Measurements from ENCODE around the gene HJV. TPM values are rescaled to one million over a fixed set of nuclear protein-coding genes. Genes with fewer than 3 reads are reported as not detected.

Gene HJV
- total RNA-seq, 2 donors from 2014 or later = 1.2 TPM; not detected in 1

DNA sequence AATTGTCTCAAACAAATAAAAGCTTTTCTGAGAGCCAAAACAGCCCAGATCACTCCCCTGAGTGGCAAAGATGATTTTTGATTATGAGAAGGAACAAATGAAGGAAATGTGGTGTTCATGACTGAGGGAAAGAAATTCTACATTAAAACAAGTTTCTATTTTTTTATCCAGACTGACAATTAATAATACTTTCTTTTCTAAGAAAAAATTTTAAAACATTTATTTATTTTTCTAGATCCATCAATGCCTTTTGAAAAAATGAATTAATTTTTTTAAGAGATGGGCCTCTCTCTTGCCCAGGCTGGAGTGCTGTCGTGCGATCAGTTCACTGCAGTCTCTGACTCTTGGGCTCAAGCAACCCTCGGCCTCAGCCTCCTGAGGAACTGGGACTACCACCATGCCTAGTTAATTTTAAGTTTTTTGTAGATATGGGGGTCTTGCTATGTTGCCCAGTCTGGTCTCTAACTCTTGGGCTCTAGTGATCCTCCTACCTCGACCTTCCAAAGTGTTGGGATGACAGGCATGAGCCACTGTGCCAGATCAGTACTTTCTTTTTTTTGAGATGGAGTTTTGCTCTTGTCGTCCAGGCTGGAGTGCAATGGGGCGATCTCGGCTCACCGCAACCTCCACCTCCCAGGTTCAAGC lies 13.9 kb downstream of the HJV start:
- Histone ChIP-seq H3K4me3 (no peak overlapping the region), H3K9me3 (no peaks in the 10 kb centered on the region), H3K4me1 (replicated peaks) (no peaks in the 10 kb centered on the region), H3K36me3 (no peaks in the 10 kb centered on the region), H3K27me3 (replicated peaks; ENCODE audit: insufficient read depth) (no peaks in the 10 kb centered on the region), H3K27ac (peak overlapping the region; percentile 69 to 71)
- TF ChIP-seq POLR2A (IDR thresholded peaks at IDR 0.05) (no peak), POLR2AphosphoS5 (IDR thresholded peaks at IDR 0.05) (no peak)
- TF ChIP-seq, protein P1, sequence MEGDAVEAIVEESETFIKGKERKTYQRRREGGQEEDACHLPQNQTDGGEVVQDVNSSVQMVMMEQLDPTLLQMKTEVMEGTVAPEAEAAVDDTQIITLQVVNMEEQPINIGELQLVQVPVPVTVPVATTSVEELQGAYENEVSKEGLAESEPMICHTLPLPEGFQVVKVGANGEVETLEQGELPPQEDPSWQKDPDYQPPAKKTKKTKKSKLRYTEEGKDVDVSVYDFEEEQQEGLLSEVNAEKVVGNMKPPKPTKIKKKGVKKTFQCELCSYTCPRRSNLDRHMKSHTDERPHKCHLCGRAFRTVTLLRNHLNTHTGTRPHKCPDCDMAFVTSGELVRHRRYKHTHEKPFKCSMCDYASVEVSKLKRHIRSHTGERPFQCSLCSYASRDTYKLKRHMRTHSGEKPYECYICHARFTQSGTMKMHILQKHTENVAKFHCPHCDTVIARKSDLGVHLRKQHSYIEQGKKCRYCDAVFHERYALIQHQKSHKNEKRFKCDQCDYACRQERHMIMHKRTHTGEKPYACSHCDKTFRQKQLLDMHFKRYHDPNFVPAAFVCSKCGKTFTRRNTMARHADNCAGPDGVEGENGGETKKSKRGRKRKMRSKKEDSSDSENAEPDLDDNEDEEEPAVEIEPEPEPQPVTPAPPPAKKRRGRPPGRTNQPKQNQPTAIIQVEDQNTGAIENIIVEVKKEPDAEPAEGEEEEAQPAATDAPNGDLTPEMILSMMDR (IDR thresholded peaks at IDR 0.05) = no peak
- DNase-seq (ENCODE audit: low spot score) = no peak
- intact Hi-C loops (cut with DNase I) = loop anchor here (2.0 kb wide), 1 partner anchor 29 kb away; no protein-coding TSS in a partner anchor
- 87% methylated on average over 8 of the region's 8 CpGs for WGBS

DNA sequence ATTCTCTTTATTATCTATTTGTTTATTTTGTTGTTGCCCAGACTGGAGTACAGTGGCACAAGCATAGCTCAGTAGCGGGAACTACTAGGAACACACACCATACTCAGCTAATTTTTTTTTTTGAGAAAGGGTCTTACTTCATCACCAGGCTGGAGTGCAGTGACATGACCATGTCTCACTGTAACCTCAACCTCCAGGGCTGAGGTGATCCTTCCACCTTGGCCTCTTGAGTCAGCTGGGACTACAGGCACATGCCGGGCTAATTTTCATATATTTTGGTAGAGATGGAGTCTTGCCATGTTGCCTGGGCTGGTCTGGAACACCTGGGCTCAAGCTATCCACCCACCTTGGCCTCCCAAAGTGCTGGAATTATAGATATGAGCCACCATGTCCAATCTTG lies 19.8 kb downstream of the HJV start:
- H3K4me3 ChIP-seq = no peak overlapping the region
- WGBS = 78% methylated on average over 2 of the region's 2 CpGs
- H3K27ac ChIP-seq = peak overlapping the region; percentile 10 to 41
- H3K36me3 ChIP-seq = no peaks in the 10 kb centered on the region
- intact Hi-C loops (cut with DNase I) = no loop called here
- H3K4me1 ChIP-seq (replicated peaks) = peaks cover 10% of the 10 kb centered on the region
- no peaks in the 10 kb centered on the region for H3K9me3 ChIP-seq
- no peak for TF ChIP-seq POLR2A (IDR thresholded peaks at IDR 0.05)
- TF ChIP-seq, protein P1 (IDR thresholded peaks at IDR 0.05) = no peak
- TF ChIP-seq POLR2AphosphoS5 (IDR thresholded peaks at IDR 0.05) = no peak
- H3K27me3 ChIP-seq (replicated peaks; ENCODE audit: insufficient read depth) = no peaks in the 10 kb centered on the region
- DNase-seq (ENCODE audit: low spot score) = no peak

DNA sequence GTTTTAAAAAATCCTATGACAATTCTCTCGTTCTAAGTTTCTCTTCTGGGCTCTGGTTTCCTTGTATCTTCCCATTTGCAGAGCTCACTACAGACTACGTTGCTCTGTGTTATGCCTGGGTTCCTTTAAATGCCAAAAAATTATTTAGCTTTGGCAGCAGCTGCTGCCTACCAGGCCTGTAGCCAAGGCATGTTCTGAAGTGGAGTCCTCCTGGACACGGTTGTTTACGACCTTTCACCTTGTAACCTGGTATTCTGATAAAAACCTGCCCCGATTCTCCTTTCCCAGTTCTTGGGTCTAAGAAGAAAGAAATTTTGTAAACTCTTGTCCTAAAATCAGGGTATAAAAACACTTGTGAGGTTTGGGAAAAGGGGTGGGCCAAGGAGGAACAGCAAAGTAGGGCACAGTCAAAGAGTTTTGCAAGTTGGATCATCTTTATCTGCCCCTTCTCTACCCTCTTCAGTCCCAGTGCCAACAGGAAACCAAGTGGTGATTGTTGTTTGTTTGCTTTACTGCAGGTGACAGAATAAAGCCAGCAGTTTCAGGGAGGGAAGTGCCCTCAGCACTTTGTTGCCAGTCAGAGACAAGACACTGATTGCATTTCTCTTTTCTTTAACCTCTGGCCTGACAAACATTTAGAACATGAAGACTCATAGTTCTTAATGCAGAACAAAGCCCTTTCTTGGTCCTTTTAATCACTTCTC lies 22.1 kb downstream of the HJV start:
- intact Hi-C loops (cut with DNase I) = no loop called here
- Histone ChIP-seq H3K9me3 (no peaks in the 10 kb centered on the region), H3K4me1 (replicated peaks) (peaks cover 10% of the 10 kb centered on the region), H3K4me3 (no peak overlapping the region), H3K27ac (peak overlapping the region; percentile 96 to 97), H3K27me3 (replicated peaks; ENCODE audit: insufficient read depth) (no peaks in the 10 kb centered on the region), H3K36me3 (peaks cover 7 to 8% of the 10 kb centered on the region in 2 donors)
- TF ChIP-seq POLR2AphosphoS5 (IDR thresholded peaks at IDR 0.05) (peak; percentile 71), POLR2A (IDR thresholded peaks at IDR 0.05) (no peak)
- TF ChIP-seq, protein P1 (IDR thresholded peaks at IDR 0.05) = no peak
- DNase-seq (ENCODE audit: low spot score) = peak; percentile 67
- WGBS = 5% methylated on average over 5 of the region's 5 CpGs

DNA sequence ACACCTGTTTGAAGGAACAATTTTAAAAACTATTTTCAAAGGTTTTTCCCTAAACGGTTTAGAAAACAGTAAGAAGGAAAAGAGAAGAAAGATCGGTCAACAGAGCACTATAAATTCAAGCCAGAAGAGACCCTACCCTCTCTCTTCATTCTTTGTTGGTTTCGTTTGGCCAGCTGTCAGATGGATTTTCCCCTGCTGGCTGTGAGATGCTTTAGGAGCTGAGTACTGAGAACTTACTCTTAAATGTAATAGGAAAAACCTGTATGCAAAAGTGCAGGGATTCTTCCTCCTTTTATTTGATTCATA lies 23.9 kb downstream of the HJV start:
- Histone ChIP-seq H3K27ac (peak overlapping the region; percentile 96 to 97), H3K27me3 (replicated peaks; ENCODE audit: insufficient read depth) (no peaks in the 10 kb centered on the region), H3K4me1 (replicated peaks) (peaks cover 10% of the 10 kb centered on the region), H3K36me3 (peaks cover 18 to 25% of the 10 kb centered on the region in 2 donors), H3K9me3 (no peaks in the 10 kb centered on the region), H3K4me3 (peak overlapping the region; percentile 48 to 64)
- 12% methylated on average over 3 of the region's 3 CpGs for WGBS
- TF ChIP-seq, protein P1 (IDR thresholded peaks at IDR 0.05) = peak in 1 of 4 experiments; percentile 35
- TF ChIP-seq POLR2AphosphoS5 (IDR thresholded peaks at IDR 0.05) = no peak
- no peak for DNase-seq (ENCODE audit: low spot score)
- intact Hi-C loops (cut with DNase I) = loop anchor here (2.0 kb wide), 1 partner anchor 17 kb away; no protein-coding TSS in a partner anchor
